T-helper 22 cell (primary cell): Measurements from ENCODE around the gene TMEM135.

ENCODE experiments used
- DNase-seq: peaks from one replicate; pipeline ENCODE4 v3.0.0-alpha.2; 2020; ENCODE audit warnings: low read depth

TMEM135 gene

GRCh38 chr11:87353771-87354345, 316.1 kb downstream of the TMEM135 start:
- no peak for DNase-seq

- no peak for DNase-seq
Measured at GRCh38 chr11:87355596-87355995, 317.9 kb downstream of the TMEM135 start.

GRCh38 chr11:87356428-87356827, 318.7 kb downstream of the TMEM135 start:
- DNase-seq = no peak

DNA sequence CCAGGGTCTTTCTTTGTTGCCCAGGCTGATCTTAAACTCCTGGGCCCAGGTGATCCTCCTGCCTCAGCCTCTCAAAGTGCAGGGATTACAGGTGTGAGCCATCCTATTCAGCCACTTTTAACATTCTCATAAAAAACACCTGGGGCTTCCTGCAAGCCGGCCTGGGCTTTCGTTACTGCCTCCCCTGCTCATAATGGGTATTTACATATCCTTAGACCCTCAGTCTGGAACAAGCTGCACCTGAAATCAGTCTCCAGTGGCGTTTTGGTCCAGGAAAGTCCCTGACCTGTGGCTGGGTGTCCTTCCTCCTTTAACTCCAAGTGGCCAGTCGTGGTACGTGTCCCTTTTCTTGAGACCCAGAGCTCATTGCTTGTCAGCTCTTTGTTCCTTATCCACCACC, 320.7 kb downstream of the TMEM135 start:
- DNase-seq = no peak

DNA sequence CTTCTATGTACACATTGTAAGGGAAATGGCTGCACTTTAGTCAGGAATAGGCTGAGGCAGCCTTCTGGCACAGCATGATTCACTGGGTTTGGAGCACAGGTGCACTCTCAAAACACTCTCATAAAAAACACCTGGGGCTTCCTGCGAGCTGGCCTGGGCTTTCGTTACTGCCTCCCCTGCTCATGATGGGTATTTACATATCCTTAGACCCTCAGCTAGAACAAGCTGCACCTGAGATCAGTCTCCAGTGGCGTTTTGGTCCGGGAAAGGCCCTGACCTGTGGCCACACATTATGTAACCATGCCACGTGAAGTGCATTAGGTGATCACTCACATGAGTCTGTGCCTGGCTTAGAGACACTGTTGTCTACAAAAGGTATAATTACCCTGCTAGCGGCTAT, 321.7 kb downstream of the TMEM135 start:
- no peak for DNase-seq

DNA sequence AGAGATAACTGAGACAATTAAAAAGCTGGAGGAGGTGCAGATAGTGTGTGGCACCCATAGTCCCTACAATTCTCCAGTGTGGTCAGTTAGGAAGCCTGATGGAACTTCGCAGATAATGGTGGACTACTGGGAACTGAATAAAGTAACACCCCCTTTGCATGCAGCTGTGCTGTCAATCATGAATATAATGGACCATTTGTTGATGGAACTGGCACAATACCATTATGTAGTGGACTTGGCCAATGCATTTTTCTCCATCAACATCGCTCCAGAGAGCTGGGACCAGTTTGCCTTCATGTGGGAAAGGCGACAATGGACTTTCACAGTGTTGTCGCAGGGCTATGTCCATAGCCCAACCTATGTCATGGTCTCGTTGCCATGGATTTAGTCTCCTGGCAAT, 324.2 kb downstream of the TMEM135 start:
- no peak for DNase-seq

GRCh38 chr11:87366346-87366745, 328.6 kb downstream of the TMEM135 start:
- no peak for DNase-seq

DNA sequence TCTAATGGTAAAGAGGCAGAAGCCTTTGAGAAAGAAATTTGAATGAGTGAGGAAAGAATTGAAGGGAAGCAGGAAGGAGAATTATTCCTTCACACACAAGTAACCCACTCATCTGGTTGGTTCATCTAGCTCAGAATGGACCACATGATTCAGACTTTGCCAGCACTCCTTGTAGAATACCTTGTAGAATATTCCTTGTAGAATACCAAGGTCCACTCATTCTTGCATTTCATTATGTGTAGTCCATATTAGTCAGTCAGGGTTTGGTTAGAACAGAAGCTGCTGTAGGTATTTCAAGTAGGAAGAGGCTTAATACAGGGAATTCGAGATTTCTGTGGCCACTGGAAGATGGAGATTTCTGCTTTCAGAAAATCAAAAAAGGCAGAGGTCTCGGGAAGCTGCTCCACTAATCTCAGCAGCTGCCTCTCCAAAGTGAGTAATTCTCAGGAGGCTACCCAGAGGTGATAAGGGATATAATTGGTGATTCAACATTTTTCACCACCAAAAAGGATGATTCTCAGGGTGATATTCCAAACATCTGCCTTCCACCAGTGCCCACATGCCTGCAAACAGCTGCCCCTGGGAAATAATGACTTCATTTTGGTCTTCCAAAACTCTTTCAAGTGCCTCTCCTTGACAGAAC, 329.1 kb downstream of the TMEM135 start:
- no peak for DNase-seq

- no peak for DNase-seq
Measured at GRCh38 chr11:87368151-87368550, 330.4 kb downstream of the TMEM135 start.

DNA sequence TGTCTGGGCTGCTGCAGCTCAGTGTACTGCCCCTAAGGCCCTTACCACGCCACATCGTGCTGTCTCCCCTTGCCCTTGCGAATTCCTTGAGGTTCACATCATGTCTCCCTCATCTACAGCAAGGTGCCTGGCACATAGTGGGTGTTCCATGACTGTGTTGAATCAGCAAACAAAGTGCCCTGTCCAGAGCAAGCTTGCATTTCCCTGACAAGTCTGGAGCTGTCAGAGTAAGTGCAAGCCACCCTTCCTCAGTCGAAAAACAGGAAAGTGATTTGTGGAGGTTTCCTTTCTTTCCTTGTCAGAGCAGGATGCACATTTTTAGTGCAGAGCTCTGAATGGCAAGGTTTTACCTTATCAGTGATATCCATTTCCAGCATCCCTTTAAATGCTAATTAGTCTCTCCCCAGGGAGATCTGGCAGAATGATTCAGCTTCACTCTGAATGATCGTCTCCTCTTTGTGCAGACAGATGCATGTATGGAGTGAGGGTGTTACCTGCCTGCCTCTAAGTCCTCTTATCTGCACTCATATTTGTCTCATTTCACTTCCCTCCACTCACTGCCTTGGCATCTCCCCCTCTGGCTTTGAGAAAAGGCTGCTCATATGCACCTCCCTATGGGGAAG, 331.2 kb downstream of the TMEM135 start:
- DNase-seq = no peak

- DNase-seq = no peak
Measured at GRCh38 chr11:87369888-87370287, 332.2 kb downstream of the TMEM135 start.

DNA sequence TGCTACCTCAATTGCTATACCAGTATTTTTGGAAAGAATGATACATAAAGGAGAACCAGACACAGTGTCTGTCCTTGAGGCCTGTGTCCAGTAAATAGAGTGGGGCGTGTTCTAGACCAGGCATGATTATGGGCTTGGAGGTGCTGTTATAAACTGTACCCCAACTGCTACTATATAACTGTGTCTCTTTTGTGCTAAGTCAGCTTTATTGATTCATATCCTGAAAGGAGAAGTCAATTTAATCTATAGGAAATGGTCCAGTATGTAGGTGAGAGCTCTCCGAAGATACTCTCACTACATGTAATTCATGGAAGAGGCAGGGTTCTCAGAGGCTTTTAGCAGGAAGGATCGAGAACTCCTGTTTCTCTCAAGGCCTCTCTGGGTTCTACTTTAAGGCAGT, 334.3 kb downstream of the TMEM135 start:
- no peak for DNase-seq
